HEK293T (cell line): Measurements from ENCODE around the gene SGIP1.

Source experiments
- CTCF ChIA-PET: fragments of 350-600 bp; formaldehyde crosslinking; extraction: SDS; loops from one replicate; lab custom pipeline; 2021; ENCODE audit warnings: antibody characterized with exemption, inconsistent platforms; lab: Yijun Ruan, JAX
- POLR2A ChIA-PET: fragments of 350-600 bp; formaldehyde crosslinking; extraction: SDS; loops from one replicate; lab custom pipeline; 2020; ENCODE audit warnings: antibody characterized with exemption, inconsistent platforms; lab: Yijun Ruan, JAX
- DNase-seq: peaks from one replicate; pipeline ENCODE4 v3.0.0; 2012; ENCODE audit warnings: mixed read lengths; ENCODE audit errors: extremely low spot score
- ARNT ChIP-seq: fragments of 450-650 bp; IDR thresholded peaks from 2 replicates; pipeline ENCODE4 v1.6.1; 2017; ENCODE audit warnings: mild to moderate bottlenecking
- BHLHE40 ChIP-seq: fragments of 450-650 bp; IDR thresholded peaks from 2 replicates; pipeline ENCODE4 v1.6.1; 2016; ENCODE audit warnings: mild to moderate bottlenecking, moderate library complexity, borderline replicate concordance
- CTBP1 ChIP-seq: fragments of 450-650 bp; IDR thresholded peaks from 2 replicates; pipeline ENCODE4 v1.6.1; 2016; ENCODE audit warnings: borderline replicate concordance
- ELF4 ChIP-seq: fragments of 450-650 bp; IDR thresholded peaks from 2 replicates; pipeline ENCODE4 v1.6.1; 2017; ENCODE audit warnings: antibody characterized with exemption
- FOXA1 ChIP-seq: fragments of 450-650 bp; IDR thresholded peaks from 2 replicates; pipeline ENCODE4 v1.6.1; 2016; ENCODE audit warnings: mild to moderate bottlenecking
- FOXK2 ChIP-seq: fragments of 450-650 bp; IDR thresholded peaks from 2 replicates; pipeline ENCODE4 v1.6.1; 2016; ENCODE audit warnings: mild to moderate bottlenecking
- FOXM1 ChIP-seq: fragments of 450-650 bp; IDR thresholded peaks from 2 replicates; pipeline ENCODE4 v1.6.1; 2017; ENCODE audit warnings: mild to moderate bottlenecking, borderline replicate concordance
- HDGF ChIP-seq: fragments of 450-650 bp; IDR thresholded peaks from 2 replicates; pipeline ENCODE4 v1.6.1; 2017; ENCODE audit warnings: antibody characterized with exemption, borderline replicate concordance
- L3MBTL2 ChIP-seq: fragments of 450-650 bp; conservative IDR thresholded peaks from 2 replicates; pipeline ENCODE4 v1.6.1; 2016; ENCODE audit warnings: mild to moderate bottlenecking
- LEF1 ChIP-seq: fragments of 450-650 bp; IDR thresholded peaks from 2 replicates; pipeline ENCODE4 v1.6.1; 2017; ENCODE audit warnings: mild to moderate bottlenecking, borderline replicate concordance
- NFRKB ChIP-seq: fragments of 450-650 bp; IDR thresholded peaks from 2 replicates; pipeline ENCODE4 v1.6.1; 2016; ENCODE audit warnings: mild to moderate bottlenecking, moderate library complexity
- PKNOX1 ChIP-seq: fragments of 450-650 bp; IDR thresholded peaks from 2 replicates; pipeline ENCODE4 v1.6.1; 2016
- SP1 ChIP-seq: fragments of 450-650 bp; IDR thresholded peaks from 2 replicates; pipeline ENCODE4 v1.6.1; 2017
- SUZ12 ChIP-seq: fragments of 450-650 bp; IDR thresholded peaks from 2 replicates; pipeline ENCODE4 v1.6.1; 2016; ENCODE audit warnings: mild to moderate bottlenecking
- TARDBP ChIP-seq: fragments of 450-650 bp; IDR thresholded peaks from 2 replicates; pipeline ENCODE4 v1.6.1; 2016
- ZNF384 ChIP-seq: fragments of 450-650 bp; IDR thresholded peaks from 2 replicates; pipeline ENCODE4 v1.6.1; 2016

SGIP1 gene

GRCh38 chr1:66739401-66740157, 205.6 kb downstream of the SGIP1 start:
- POLR2A ChIA-PET: no interaction called here
- TF ChIP-seq NFRKB (no peak), SUZ12 (no peak), BHLHE40 (no peak), PKNOX1 (no peak), HDGF (no peak), L3MBTL2 (no peak), FOXA1 (no peak), TARDBP (no peak), LEF1 (no peak), FOXM1 (no peak)
- DNase-seq: no peak
- CTCF ChIA-PET: interaction anchor here (0.7 to 1.4 kb wide), 2 partner anchors 8 to 73 kb away, joined by 3 to 4 read pairs; no protein-coding TSS in a partner anchor

GRCh38 chr1:66745451-66745850, 211.5 kb downstream of the SGIP1 start:
- CTCF ChIA-PET: no interaction called here
- TF ChIP-seq FOXA1 (no peak), FOXM1 (no peak), ZNF384 (no peak)
- POLR2A ChIA-PET: no interaction called here
- DNase-seq: no peak

- ChIA-PET POLR2A (no interaction called here), CTCF (no interaction called here)
- TF ChIP-seq TARDBP (no peak), CTBP1 (no peak), SUZ12 (no peak), HDGF (no peak), ELF4 (no peak), FOXM1 (no peak), L3MBTL2 (no peak), BHLHE40 (no peak), NFRKB (no peak), ARNT (no peak), LEF1 (no peak)
- no peak for DNase-seq
These were observed 213.5 kb downstream of the SGIP1 start for GRCh38 chr1:66747501-66747900.

- ChIA-PET CTCF (no interaction called here), POLR2A (no interaction called here)
- TF ChIP-seq CTBP1 (no peak), LEF1 (no peak), SUZ12 (no peak)
- DNase-seq: no peak
These were observed 216.6 kb downstream of the SGIP1 start for GRCh38 chr1:66750577-66750976.

- DNase-seq: no peak
- ChIA-PET CTCF (no interaction called here), POLR2A (no interaction called here)
- TF ChIP-seq PKNOX1: no peak
- no peak for TF ChIP-seq SUZ12
- TF ChIP-seq ARNT: no peak
- TF ChIP-seq FOXM1: no peak
- no peak for TF ChIP-seq TARDBP
- no peak for TF ChIP-seq BHLHE40
- no peak for TF ChIP-seq ELF4
- no peak for TF ChIP-seq FOXK2
- no peak for TF ChIP-seq HDGF
- TF ChIP-seq LEF1: no peak
- TF ChIP-seq ZNF384: no peak
- TF ChIP-seq SP1: no peak
These were observed 217.2 kb downstream of the SGIP1 start for GRCh38 chr1:66751160-66751559.

- DNase-seq: no peak
- POLR2A ChIA-PET: no interaction called here
- no peak for TF ChIP-seq NFRKB
- no peak for TF ChIP-seq HDGF
- no peak for TF ChIP-seq SP1
- no peak for TF ChIP-seq FOXM1
- no peak for TF ChIP-seq ZNF384
- TF ChIP-seq ELF4: no peak
- no peak for TF ChIP-seq PKNOX1
- TF ChIP-seq FOXK2: no peak
- no peak for TF ChIP-seq L3MBTL2
- CTCF ChIA-PET: no interaction called here
These were observed 218.1 kb downstream of the SGIP1 start, which contains the start of gene DYNLT5 for GRCh38 chr1:66752000-66752592. DYNLT5 (plus strand) TSS chr1:66752459; CDS start chr1:66754659, 2,200 bp downstream.
